K562 (cell line): Measurements from ENCODE around the gene PRR5.

ENCODE experiments used
- DPF2 ChIP-seq: fragments of 450-650 bp; IDR thresholded peaks from 2 replicates; pipeline ENCODE4 v1.6.1; 2016
- EHMT2 ChIP-seq: fragments of 450-650 bp; IDR thresholded peaks from 2 replicates; pipeline ENCODE4 v1.6.1; 2018; ENCODE audit warnings: antibody characterized with exemption
- HMG20A ChIP-seq: fragments of 450-650 bp; formaldehyde crosslinking; conservative IDR thresholded peaks from 2 replicates; pipeline ENCODE4 v1.4.0; 2020; ENCODE audit warnings: mild to moderate bottlenecking, mixed read lengths
- ZBED1 ChIP-seq: IDR thresholded peaks from 2 replicates; pipeline ENCODE4 v1.6.1; 2014
- ZNF347 ChIP-seq: fragments of 450-650 bp; formaldehyde crosslinking; IDR thresholded peaks from 2 replicates; pipeline ENCODE4 v1.4.0; 2020; ENCODE audit warnings: low read depth, mild to moderate bottlenecking, moderate library complexity
- ZNF785 ChIP-seq: fragments of 250-450 bp; sonication (Bioruptor Pico); IDR thresholded peaks from 2 replicates; pipeline ENCODE4 v1.4.0; 2020; ENCODE audit warnings: mild to moderate bottlenecking
- TF ChIP-seq, protein P1 (sequence below), 2 experiments: fragments of 450-650 bp in 1 of 2; IDR thresholded peaks; 2 replicates each; pipeline ENCODE4 v1.6.1; 2011 to 2017; ENCODE audit warnings: low read depth in 2 of 2, antibody characterized with exemption in 1 of 2, borderline replicate concordance in 1 of 2, low read length in 1 of 2, mild to moderate bottlenecking in 1 of 2, mixed read lengths in 1 of 2; ENCODE audit not compliant: control insufficient read depth in 1 of 2
- TF ChIP-seq, protein P2 (sequence below), 3 experiments: IDR thresholded peaks in 2 of 3; conservative IDR thresholded peaks in 1 of 3; 2 replicates each; pipeline ENCODE4 v1.5.1; 2011 to 2012; ENCODE audit warnings: low read length in 3 of 3, mild to moderate bottlenecking in 3 of 3, control low read depth in 2 of 3, improper control_type of control experiment in 1 of 3, inconsistent platforms in 1 of 3, low read depth in 1 of 3, mixed read lengths in 1 of 3, moderate library complexity in 1 of 3; ENCODE audit not compliant: insufficient read depth in 2 of 3

DNA sequence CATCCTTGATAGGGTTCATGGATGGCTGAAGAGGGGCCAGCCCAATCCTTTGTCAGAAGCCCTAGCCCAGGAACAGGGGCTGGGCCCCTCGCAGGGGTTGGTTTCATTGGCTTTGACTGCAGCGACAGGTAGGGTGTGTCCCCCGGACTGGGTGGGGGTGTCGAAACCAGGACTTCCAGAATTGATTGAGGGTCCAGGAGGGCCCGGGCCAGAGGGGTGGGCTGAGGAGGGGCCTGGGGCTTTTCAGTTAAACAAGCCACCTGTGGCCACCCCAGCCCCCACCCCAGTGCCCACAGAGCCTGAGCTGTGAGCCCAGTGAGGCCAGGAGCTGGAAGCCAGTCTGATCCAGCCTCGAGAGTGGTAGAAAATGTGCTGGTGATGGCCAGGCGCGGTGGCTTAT, 18.1 kb upstream of the PRR5 start:
- TF ChIP-seq EHMT2 (no peak), ZNF785 (CRISPR knock-in tag) (no peak), DPF2 (no peak), HMG20A (CRISPR knock-in tag) (no peak), ZNF347 (CRISPR knock-in tag) (no peak), ZBED1 (no peak)
- TF ChIP-seq, protein P1, sequence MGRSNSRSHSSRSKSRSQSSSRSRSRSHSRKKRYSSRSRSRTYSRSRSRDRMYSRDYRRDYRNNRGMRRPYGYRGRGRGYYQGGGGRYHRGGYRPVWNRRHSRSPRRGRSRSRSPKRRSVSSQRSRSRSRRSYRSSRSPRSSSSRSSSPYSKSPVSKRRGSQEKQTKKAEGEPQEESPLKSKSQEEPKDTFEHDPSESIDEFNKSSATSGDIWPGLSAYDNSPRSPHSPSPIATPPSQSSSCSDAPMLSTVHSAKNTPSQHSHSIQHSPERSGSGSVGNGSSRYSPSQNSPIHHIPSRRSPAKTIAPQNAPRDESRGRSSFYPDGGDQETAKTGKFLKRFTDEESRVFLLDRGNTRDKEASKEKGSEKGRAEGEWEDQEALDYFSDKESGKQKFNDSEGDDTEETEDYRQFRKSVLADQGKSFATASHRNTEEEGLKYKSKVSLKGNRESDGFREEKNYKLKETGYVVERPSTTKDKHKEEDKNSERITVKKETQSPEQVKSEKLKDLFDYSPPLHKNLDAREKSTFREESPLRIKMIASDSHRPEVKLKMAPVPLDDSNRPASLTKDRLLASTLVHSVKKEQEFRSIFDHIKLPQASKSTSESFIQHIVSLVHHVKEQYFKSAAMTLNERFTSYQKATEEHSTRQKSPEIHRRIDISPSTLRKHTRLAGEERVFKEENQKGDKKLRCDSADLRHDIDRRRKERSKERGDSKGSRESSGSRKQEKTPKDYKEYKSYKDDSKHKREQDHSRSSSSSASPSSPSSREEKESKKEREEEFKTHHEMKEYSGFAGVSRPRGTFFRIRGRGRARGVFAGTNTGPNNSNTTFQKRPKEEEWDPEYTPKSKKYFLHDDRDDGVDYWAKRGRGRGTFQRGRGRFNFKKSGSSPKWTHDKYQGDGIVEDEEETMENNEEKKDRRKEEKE (IDR thresholded peaks at IDR 0.05; ENCODE audit: borderline replicate concordance in 1 of 2, control insufficient read depth in 1 of 2, low read depth in 2 of 2, low read length in 1 of 2), result no peak
- TF ChIP-seq, protein P2, sequence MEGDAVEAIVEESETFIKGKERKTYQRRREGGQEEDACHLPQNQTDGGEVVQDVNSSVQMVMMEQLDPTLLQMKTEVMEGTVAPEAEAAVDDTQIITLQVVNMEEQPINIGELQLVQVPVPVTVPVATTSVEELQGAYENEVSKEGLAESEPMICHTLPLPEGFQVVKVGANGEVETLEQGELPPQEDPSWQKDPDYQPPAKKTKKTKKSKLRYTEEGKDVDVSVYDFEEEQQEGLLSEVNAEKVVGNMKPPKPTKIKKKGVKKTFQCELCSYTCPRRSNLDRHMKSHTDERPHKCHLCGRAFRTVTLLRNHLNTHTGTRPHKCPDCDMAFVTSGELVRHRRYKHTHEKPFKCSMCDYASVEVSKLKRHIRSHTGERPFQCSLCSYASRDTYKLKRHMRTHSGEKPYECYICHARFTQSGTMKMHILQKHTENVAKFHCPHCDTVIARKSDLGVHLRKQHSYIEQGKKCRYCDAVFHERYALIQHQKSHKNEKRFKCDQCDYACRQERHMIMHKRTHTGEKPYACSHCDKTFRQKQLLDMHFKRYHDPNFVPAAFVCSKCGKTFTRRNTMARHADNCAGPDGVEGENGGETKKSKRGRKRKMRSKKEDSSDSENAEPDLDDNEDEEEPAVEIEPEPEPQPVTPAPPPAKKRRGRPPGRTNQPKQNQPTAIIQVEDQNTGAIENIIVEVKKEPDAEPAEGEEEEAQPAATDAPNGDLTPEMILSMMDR (IDR thresholded peaks at IDR 0.05 in 2 of 3, conservative IDR thresholded peaks at IDR 0.05 in 1 of 3; ENCODE audit: insufficient read depth in 2 of 3, low read depth in 1 of 3, low read length in 3 of 3), result no peak
